Suprapubic skin (tissue), 4 donors: ENCODE results near the gene GRK5.

Experiments used
- CTCF ChIP-seq, 2 donors: fragments of 200-600 bp in 1 of 2; fragments of 450-650 bp in 1 of 2; sonication (generic) in 1 of 2; IDR thresholded peaks; one replicate each; pipeline ENCODE4 v1.5.1; 2016 to 2019; ENCODE audit warnings: antibody characterized with exemption in 2 of 2, mild to moderate bottlenecking in 1 of 2, moderate library complexity in 1 of 2
- POLR2A ChIP-seq, 2 donors: fragments of 450-650 bp; IDR thresholded peaks; one replicate each; pipeline ENCODE4 v1.6.1; 2017; ENCODE audit warnings: antibody characterized with exemption in 2 of 2, mild to moderate bottlenecking in 2 of 2, moderate library complexity in 2 of 2
- POLR2AphosphoS5 ChIP-seq, 3 donors: sonication (generic); formaldehyde crosslinking; IDR thresholded peaks; one replicate each; pipeline ENCODE4 v1.6.1; 2017; ENCODE audit warnings: antibody characterized with exemption in 3 of 3

GRCh38 chr10:119469325-119469707 lies 261.9 kb downstream of the GRK5 start:
- TF ChIP-seq POLR2A (IDR thresholded peaks at IDR 0.05): no peak
- no peak for TF ChIP-seq CTCF (IDR thresholded peaks at IDR 0.05)
- no peak for TF ChIP-seq POLR2AphosphoS5 (IDR thresholded peaks at IDR 0.05)
